GM12891 (cell line): Measurements from ENCODE around the gene VRK1.

Experiments
- DNase-seq: peaks from one replicate; pipeline ENCODE4 v3.0.0; 2011; ENCODE audit warnings: low spot score; ENCODE audit not compliant: insufficient read length
- FAIRE-seq: peaks from 2 replicates; lab custom pipeline; 2011; peaks lifted over from hg19 to GRCh38; lab: Jason Lieb, UNC
- PAX5 ChIP-seq: IDR thresholded peaks from 2 replicates; pipeline ENCODE4 v1.6.1; 2011; ENCODE audit warnings: low read length, moderate library complexity, mild to moderate bottlenecking; ENCODE audit not compliant: insufficient read depth, severe bottlenecking
- POLR2A ChIP-seq: IDR thresholded peaks from 2 replicates; pipeline ENCODE4 v1.6.1; 2011; ENCODE audit warnings: low read depth, low read length, control low read depth
- POLR2AphosphoS5 ChIP-seq: IDR thresholded peaks from 2 replicates; pipeline ENCODE4 v1.6.1; 2011; ENCODE audit warnings: low read depth, low read length, control low read depth
- POU2F2 ChIP-seq: IDR thresholded peaks from 2 replicates; pipeline ENCODE4 v1.6.1; 2011; ENCODE audit warnings: low read depth, mild to moderate bottlenecking, control low read depth, low read length, moderate library complexity
- SPI1 ChIP-seq: IDR thresholded peaks from 2 replicates; pipeline ENCODE4 v1.6.1; 2011; ENCODE audit warnings: low read depth, low read length, control low read depth
- TAF1 ChIP-seq: IDR thresholded peaks from 2 replicates; pipeline ENCODE4 v1.6.1; 2011; ENCODE audit warnings: low read depth, low read length, control low read depth

VRK1 gene

DNA sequence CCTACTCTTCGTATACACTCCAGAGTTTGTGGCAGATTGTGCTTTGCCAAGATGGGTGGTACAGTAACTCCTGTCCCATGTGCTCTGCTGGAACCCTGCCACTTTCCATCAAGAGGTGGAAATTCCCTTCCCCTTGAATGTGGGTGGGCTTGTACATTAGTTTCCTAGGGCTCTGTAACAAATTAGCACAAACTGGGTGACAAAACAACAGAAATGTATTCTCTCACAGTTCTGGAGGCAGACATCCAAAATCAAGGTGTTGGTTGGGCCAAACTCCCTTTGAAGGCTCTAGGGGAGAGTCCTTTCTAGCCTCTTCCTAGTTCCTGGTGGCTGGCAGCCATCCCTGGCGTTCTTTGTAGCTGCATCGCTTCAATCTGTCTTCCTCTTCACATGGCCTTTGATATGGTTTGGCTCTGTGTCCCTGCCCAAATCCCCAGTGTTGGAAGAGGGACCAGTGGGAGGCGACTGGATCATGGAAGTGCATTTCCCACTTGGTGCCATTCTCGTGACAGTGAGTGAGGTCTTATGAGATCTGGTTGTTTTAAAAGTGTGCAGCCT, 117.5 kb downstream of the VRK1 start:
- DNase-seq (no peak), FAIRE-seq (no peak)
- TF ChIP-seq SPI1 (no peak), TAF1 (no peak), POLR2AphosphoS5 (no peak), POLR2A (no peak), PAX5 (no peak), POU2F2 (no peak)

- FAIRE-seq (no peak), DNase-seq (no peak)
- TF ChIP-seq POLR2AphosphoS5 (no peak), POLR2A (no peak), TAF1 (no peak), SPI1 (no peak)
Measured at GRCh38 chr14:96915478-96915877, 118.3 kb downstream of the VRK1 start.

DNA sequence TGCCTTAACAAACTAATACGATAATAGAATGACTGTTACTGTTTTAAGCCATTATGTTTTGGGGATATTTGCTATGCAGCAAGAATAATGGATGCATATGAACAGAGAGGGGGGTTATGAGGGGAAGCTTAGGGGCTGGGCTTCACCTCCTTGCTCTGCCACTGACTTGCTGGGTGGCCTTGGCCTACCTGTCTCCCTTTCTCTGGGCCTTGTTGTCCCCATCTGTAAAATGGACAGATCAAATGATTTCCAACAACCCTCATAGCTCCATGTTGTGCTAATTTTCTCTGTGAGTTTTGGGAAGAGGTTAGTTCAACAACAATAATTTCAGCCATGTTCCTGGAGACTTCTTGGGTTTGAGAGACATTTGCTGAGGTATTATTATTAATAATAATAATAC, 119.6 kb downstream of the VRK1 start:
- no peak for FAIRE-seq
- no peak for DNase-seq
- TF ChIP-seq POU2F2 (no peak), PAX5 (no peak), TAF1 (no peak), SPI1 (no peak), POLR2AphosphoS5 (no peak)

DNA sequence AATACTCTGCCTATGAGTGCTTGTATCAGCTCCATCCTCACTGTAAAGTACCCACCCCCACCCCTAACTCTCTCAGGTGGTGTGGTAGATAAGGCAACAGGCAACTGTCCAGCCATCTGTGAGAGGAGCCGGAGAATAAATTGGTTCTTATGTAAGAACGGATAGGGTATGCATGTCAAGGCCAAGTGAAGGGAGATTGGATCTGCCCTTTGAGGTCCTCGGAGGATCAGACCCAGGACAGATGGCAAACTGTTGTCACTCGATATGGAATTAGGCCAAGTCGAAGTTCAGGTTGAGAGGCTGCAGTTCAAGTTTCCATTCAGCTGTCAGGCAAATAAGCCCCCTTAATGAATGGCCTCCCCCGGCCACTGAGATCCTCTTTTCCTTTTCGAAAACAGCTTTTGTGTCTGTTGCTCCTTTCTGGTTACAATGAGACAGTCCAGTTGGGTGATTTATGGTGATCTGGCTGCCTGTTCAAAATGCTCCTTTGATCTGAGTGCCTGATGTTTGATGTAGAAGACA, 120.3 kb downstream of the VRK1 start:
- DNase-seq (no peak), FAIRE-seq (no peak)
- TF ChIP-seq POLR2A = no peak
- no peak for TF ChIP-seq PAX5
- TF ChIP-seq SPI1 = no peak
- no peak for TF ChIP-seq TAF1
- TF ChIP-seq POU2F2 = no peak
- no peak for TF ChIP-seq POLR2AphosphoS5

GRCh38 chr14:96920023-96920422, 122.8 kb downstream of the VRK1 start:
- DNase-seq (no peak), FAIRE-seq (no peak)
- TF ChIP-seq SPI1 (no peak), POU2F2 (no peak), TAF1 (no peak), PAX5 (no peak), POLR2AphosphoS5 (no peak), POLR2A (no peak)

- TF ChIP-seq SPI1 (no peak), POLR2AphosphoS5 (no peak), POLR2A (no peak), POU2F2 (no peak), PAX5 (no peak), TAF1 (no peak)
- FAIRE-seq = no peak
- DNase-seq = no peak
Measured at GRCh38 chr14:96920820-96921219, 123.6 kb downstream of the VRK1 start.

GRCh38 chr14:96922986-96923385, 125.8 kb downstream of the VRK1 start:
- DNase-seq (no peak), FAIRE-seq (no peak)
- TF ChIP-seq POLR2A = no peak

- TF ChIP-seq POLR2AphosphoS5 (no peak), SPI1 (no peak), POU2F2 (no peak), PAX5 (no peak), TAF1 (no peak), POLR2A (no peak)
- DNase-seq = no peak
- FAIRE-seq = no peak
Measured at GRCh38 chr14:96925422-96925821, 128.2 kb downstream of the VRK1 start.

DNA sequence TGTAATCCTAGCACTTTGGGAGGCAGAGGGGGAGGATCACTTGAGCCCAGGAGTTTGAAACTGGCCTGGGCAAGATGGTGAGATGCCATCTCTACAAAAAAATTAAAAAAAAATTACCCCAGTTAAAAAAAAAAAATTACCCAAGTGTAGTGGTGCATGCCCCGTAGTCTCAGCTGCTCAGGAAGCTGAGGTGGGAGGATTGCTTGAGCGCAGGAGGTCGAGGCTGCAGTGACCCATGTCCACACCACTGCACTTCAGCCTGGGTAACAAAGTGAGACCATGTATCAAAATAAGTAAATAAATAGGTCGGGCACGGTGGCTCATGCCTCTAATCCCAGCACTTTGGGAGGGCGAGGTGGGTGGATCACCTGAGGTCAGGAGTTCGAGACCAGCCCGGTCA, 128.8 kb downstream of the VRK1 start:
- DNase-seq = no peak
- TF ChIP-seq POLR2A (no peak), PAX5 (peak; percentile 56)
- peak; percentile 33 for FAIRE-seq

- TF ChIP-seq POLR2A = no peak
- TF ChIP-seq SPI1 = no peak
- TF ChIP-seq PAX5 = no peak
- no peak for TF ChIP-seq POU2F2
- TF ChIP-seq TAF1 = no peak
- TF ChIP-seq POLR2AphosphoS5 = no peak
- FAIRE-seq (no peak), DNase-seq (no peak)
Measured at GRCh38 chr14:96928779-96929380, 131.7 kb downstream of the VRK1 start.

DNA sequence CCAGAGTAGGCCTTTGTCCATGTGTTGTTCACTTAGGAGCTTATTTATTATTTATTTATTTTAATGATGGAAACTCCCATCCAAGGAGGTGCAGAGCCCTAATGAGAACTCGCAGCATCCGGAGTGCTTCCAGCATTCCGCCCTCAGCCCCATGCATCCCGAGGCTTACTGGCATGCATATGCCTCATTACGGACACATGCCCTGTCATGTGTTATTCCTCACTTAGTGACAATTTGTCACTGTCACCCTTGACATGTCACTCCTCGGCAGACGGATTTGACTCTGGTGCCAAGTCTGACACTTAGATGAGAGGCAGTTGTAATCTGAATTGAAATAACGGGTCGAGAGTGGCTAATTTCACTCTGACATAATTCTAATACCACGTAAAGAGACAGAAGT, 132.8 kb downstream of the VRK1 start:
- TF ChIP-seq PAX5 (no peak), SPI1 (no peak), POLR2A (no peak), POU2F2 (no peak), TAF1 (no peak), POLR2AphosphoS5 (no peak)
- DNase-seq (no peak), FAIRE-seq (no peak)
